ENCODE results near the gene FOXJ3. TPM values are rescaled to one million over a fixed set of nuclear protein-coding genes. Genes with fewer than 3 reads are reported as not detected.

Gene FOXJ3
- total and polyA plus RNA-seq, 2 of the 4 experiments (the other 2 are of a cell fraction): 16.7 to 30.5 TPM

- no peaks in the 10 kb centered on the region for H4K20me1 ChIP-seq (ENCODE audit: insufficient read depth, low read length)
- no peak for TF ChIP-seq RCOR1 (IDR thresholded peaks at IDR 0.05; ENCODE audit: insufficient replicate concordance, low read length)
- no peak for TF ChIP-seq ELK1 (IDR thresholded peaks at IDR 0.05; ENCODE audit: borderline replicate concordance, low read depth, low read length)
- TF ChIP-seq MAZ (IDR thresholded peaks at IDR 0.05; ENCODE audit: borderline replicate concordance, low read depth, low read length): no peak
- TF ChIP-seq BHLHE40 (IDR thresholded peaks at IDR 0.05; ENCODE audit: low read depth, low read length): no peak
- TF ChIP-seq CTCF (conservative IDR thresholded peaks at IDR 0.05; ENCODE audit: low read depth, low read length): no peak
- TF ChIP-seq CHD1 (IDR thresholded peaks at IDR 0.05; ENCODE audit: low read depth, low read length): no peak
- no peak for TF ChIP-seq RAD21 (IDR thresholded peaks at IDR 0.05; ENCODE audit: low read length)
- TF ChIP-seq MXI1 (IDR thresholded peaks at IDR 0.05; ENCODE audit: borderline replicate concordance, low read depth, low read length): no peak
- TF ChIP-seq MAFK (IDR thresholded peaks at IDR 0.05; ENCODE audit: low read depth, low read length): no peak
- no peak for TF ChIP-seq POLR2A (IDR thresholded peaks at IDR 0.05; ENCODE audit: low read depth, low read length)
- TF ChIP-seq CEBPB (IDR thresholded peaks at IDR 0.05; ENCODE audit: low read depth, low read length): no peak
- no peak for TF ChIP-seq FOS (IDR thresholded peaks at IDR 0.05; ENCODE audit: low read depth, low read length)
- TF ChIP-seq NFE2L2 (IDR thresholded peaks at IDR 0.05; ENCODE audit: low read depth, low read length): no peak
- no peak for TF ChIP-seq SMC3 (IDR thresholded peaks at IDR 0.05; ENCODE audit: low read depth, low read length)
- no peak for TF ChIP-seq RFX5 (IDR thresholded peaks at IDR 0.05; ENCODE audit: low read depth, low read length)
- no peak for TF ChIP-seq USF2 (IDR thresholded peaks at IDR 0.05; ENCODE audit: low read depth, low read length)
- BruUV-seq (replicated peaks): no TSS peak
- no peaks in the 10 kb centered on the region for H3K36me3 ChIP-seq (ENCODE audit: control insufficient read depth, insufficient read depth, low read length)
- H3K9ac ChIP-seq (ENCODE audit: low read depth, low read length): no peak overlapping the region
- POLR2A ChIA-PET (ENCODE audit: unreplicated experiment): no interaction called here
- no peak overlapping the region for H2AK5ac ChIP-seq (ENCODE audit: low read depth, low read length)
- H3K14ac ChIP-seq (replicated peaks; ENCODE audit: low read depth, low read length): no peak overlapping the region
- no peak for ATAC-seq (ENCODE audit: low read depth)
- H3K9me1 ChIP-seq (ENCODE audit: insufficient read depth, low read length): 0 out of 2 replicates have a peak, but pooled peaks cover 3% of the 10 kb centered on the region
- no peak overlapping the region for H4K91ac ChIP-seq (ENCODE audit: insufficient read depth, low read depth, low read length)
- dilution Hi-C loops (cut with HindIII; ENCODE audit: low sequenced_read_pairs, unreplicated experiment): no loop called here
- H3K23ac ChIP-seq (ENCODE audit: low read depth, low read length): no peak overlapping the region
- CTCF ChIA-PET: no interaction called here
- no peak overlapping the region for H2BK20ac ChIP-seq (ENCODE audit: low read depth, low read length)
- no peak overlapping the region for H4K8ac ChIP-seq (ENCODE audit: low read depth in 2 of 2, low read length in 2 of 2)
- H3K27ac ChIP-seq (ENCODE audit: insufficient read depth, low read length): no peak overlapping the region
- H3K56ac ChIP-seq (ENCODE audit: extremely low read depth, insufficient read depth, low read length): no peak overlapping the region
- WGBS, 2 experiments (ENCODE audit: extremely low coverage in 2 of 2, insufficient read length in 1 of 2): 70% methylated on average over 3 of the region's 7 CpGs; no CpG with 5 or more reads in 1 of the 2 experiments
- intact Hi-C loops (cut with micrococcal nuclease): no loop called here
- no peak overlapping the region for H3K4me3 ChIP-seq (ENCODE audit: insufficient read depth, low read depth, low read length)
- no peak overlapping the region for H2AFZ ChIP-seq (replicated peaks; ENCODE audit: low read length, poor library complexity)
- H2BK5ac ChIP-seq (ENCODE audit: low read depth, low read length, poor library complexity, severe bottlenecking): no peak overlapping the region
- no peak overlapping the region for H3K18ac ChIP-seq (ENCODE audit: low read depth, low read length)
- no peaks in the 10 kb centered on the region for H3K4me1 ChIP-seq (ENCODE audit: control insufficient read depth, insufficient read depth, low read length)
- H3K4me2 ChIP-seq (ENCODE audit: low read depth, low read length): no peak overlapping the region
- no peaks in the 10 kb centered on the region for H3K79me1 ChIP-seq (ENCODE audit: low read depth in 1 of 2, low read length in 2 of 2)
- no peak for DNase-seq
- no peak overlapping the region for H2BK15ac ChIP-seq (ENCODE audit: low read depth, low read length)
- H3K27me3 ChIP-seq (ENCODE audit: control insufficient read depth, insufficient read depth, low read length): peaks cover 21% of the 10 kb centered on the region
- in situ Hi-C loops (cut with MboI; ENCODE audit: low sequenced_read_pairs): no loop called here
- no peak overlapping the region for H3K4ac ChIP-seq (ENCODE audit: low read depth, low read length)
- H4K5ac ChIP-seq (ENCODE audit: low read depth, low read length): no peak overlapping the region
- no peak overlapping the region for H2BK120ac ChIP-seq (ENCODE audit: low read depth, low read length)
- peaks cover 5% of the 10 kb centered on the region; the same call in 1 of the 2 replicates for H3K9me3 ChIP-seq (ENCODE audit: control insufficient read depth, insufficient read depth, low read length)
- H2AK9ac ChIP-seq (replicated peaks; ENCODE audit: low read depth, low read length, poor library complexity): peak overlapping the region; percentile 24
These were observed 177.4 kb downstream of the FOXJ3 start for GRCh38 chr1:42157667-42158066.

Measured in IMR-90 (cell line).